Left renal pelvis (tissue), 4 donors: Measurements from ENCODE around the gene SLC33A1. TPM values are rescaled to one million over a fixed set of nuclear protein-coding genes. Genes with fewer than 3 reads are reported as not detected.

Experiments
- DNase-seq, 4 donors: peaks; one replicate each; pipeline ENCODE4 v3.0.0-alpha.2; 2013; ENCODE audit warnings: low read depth in 4 of 4, low spot score in 3 of 4
- polyA plus RNA-seq, 4 donors: library from polyadenylated mRNA; unstranded; fragments of 120-200 nt; gene quantifications; one replicate each; pipeline ENCODE4 v1.2.1, GENCODE V29; 2013; ENCODE audit not compliant: insufficient read length in 4 of 4

The SLC33A1 gene
- polyA plus RNA-seq, 4 donors, result 24.2 to 46.5 (median 38.0) TPM

DNA sequence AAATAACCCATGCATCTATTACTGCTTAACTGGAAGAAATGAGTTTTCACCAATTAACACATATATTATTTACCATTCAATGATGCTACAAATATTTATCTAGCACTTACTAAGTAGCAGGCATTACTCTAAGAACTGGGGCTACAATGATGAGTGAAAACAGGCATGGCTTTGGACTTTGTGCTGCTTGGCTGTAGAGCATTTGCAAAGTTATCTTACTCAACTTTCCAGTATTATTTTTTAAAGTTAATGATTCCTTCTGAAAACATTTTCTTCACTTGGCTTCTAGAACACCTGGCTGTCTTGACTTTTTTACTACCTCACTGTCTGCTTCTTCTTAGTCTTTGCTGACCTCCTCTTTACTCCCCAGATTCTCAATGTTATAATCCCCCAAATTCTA, 49.9 kb downstream of the SLC33A1 start:
- no peak for DNase-seq

DNA sequence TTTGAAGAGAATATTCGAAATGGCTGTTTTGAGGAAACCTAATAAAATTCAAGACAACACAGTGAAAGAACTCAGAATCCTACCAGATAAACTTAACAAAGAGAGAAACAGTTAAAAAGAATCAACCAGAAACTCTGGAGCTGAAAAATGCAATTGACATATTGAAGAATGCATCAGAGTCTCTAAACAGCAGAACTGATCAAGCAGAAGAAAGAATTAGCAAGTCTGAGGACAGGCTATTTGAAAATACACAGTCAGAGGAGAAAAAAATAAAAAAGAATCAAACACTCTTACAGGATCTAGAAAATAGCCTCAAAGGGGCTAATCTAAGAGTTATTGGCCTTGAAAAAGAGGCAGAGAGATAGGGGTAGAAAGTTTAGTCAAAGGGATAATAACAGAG, 61.7 kb downstream of the SLC33A1 start:
- DNase-seq, result no peak

DNA sequence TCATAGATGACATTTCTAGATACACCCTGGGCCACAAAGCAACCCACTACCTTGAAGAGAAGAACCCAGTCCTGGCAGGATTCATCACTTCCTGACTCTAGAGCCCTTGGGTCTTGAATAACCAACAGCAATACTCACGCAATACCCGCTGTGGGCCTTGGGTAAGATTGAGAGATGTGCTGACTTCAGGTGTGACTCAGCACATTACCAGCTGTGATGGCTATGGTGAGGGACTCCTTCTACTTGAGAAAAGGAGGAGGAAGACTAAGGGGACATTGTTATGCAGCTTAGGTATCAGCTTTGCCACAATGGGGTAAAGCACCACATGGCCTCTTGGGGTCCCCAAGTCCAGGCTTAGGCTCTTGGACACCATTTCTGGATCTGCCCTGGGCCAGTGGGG, 63.0 kb downstream of the SLC33A1 start:
- DNase-seq, result no peak

DNA sequence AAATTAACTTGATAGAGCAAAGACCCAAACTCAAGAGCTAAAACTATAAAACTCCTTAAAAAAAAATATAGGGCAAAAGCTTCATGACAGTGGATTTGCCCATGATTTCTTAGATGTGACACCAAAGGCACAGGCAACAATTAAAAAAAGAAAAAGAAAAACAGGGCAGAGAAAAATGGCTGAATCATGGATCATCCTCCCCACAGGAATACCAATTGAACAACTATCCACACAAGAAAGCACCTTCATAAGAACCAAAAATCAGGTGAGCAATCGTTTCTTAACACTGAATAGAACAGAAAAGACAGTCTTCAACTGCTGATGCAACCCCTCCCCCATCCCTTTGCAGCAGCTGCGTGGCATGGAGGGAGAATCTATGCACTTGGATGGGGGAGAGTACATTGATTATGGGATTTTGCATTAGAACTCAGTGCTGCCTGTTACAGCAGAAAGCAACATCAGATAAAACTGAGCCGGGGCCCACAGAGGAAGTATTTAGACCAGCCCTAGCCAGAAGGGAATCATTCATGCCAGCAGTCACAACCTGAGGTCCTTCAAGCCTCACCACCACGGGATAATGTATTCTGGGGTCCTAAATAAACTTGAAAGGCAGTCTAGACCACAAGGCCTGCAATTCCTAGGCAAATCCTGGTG, 63.8 kb downstream of the SLC33A1 start:
- DNase-seq, result no peak

DNA sequence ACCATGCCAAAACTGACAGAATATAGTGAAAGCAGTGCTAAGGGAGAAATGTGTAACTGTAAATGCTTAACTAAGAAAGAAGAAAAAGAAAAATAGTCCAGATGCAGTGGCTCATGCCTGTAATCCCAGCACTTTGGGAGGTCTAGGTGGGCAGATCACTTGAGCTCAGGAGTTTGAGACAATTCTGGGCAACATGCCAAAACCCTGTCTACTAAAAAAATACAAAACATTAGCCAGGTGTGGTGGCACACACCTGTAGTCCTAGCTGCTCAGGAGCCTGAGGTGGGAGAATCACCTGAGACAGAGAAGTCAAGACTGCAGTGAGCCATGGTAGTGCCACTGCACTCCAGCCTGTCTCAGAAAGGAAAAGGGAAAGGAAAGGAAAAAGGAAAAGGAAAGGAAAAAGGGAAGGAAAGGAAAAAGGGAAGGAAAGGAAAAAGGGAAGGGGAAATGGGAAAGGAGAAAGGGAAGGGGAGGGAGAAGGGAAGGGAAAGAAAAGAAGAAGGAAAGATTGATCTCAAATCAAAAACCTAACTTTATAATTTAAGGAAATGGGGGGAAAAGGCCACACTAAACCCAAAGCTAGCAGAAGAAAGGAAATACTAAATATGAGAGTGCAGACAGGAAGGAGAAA, 68.4 kb downstream of the SLC33A1 start:
- no peak for DNase-seq

DNA sequence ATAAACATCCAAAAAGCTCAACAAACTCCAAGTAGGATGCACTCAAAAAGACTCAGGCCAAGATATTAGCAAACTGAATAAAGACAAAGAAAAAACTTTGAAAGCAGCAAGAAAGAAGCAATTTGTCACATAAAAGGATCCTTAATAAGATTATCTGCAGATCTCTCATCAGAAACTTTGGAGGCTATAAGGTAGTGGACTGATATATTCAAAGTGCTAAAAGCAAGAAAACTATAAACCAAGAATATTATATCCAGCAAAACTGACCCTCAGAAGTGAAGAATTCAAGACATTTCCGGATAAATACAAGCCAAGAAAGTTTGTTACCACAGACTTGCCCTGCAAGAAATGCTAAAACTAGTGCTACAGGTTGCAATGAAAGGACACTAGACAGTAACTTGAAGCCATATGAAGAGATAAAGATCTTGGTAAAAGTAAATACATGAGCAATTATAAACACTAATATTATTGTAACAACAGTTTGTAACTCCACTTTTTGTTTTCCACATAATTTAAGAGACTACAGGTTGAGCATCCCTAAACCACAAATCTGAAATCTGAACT, 71.8 kb downstream of the SLC33A1 start:
- DNase-seq, result no peak

DNA sequence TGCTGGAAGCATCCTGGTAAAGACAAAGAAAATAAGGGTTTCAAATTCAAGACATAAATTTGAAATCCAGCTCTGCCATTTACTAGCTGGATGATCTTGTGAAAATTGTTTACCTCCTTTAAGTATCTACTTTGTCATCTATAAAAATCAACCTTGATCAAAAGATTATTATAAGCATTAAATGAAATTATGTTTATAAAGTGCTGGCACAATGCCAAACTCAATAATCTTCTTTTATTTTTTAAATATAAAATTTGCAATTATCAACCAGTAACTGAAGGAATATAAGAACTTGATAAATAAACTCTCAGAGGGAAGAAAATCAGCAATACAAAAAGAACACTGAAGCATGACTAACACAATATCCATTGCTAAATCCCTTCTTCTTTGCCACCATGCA, 73.9 kb downstream of the SLC33A1 start:
- DNase-seq, result no peak

DNA sequence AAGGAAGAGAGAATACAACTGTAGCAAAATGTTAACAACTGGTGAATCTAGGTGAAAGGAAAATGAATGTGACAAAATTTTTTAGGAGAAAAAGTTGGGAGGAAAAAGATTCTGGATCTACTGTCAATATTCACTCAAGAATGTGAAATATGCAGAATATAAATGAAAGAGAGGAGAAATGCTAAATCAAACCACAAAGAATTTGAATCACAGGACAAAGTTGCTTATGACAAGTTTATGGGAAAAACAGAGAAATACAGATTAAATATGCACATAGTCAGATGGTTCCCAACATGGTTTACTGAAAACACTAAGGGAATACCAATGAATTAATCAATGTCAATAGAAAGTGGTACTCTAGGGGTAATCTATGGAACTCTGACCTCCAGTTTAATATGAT, 75.8 kb downstream of the SLC33A1 start:
- no peak for DNase-seq

DNA sequence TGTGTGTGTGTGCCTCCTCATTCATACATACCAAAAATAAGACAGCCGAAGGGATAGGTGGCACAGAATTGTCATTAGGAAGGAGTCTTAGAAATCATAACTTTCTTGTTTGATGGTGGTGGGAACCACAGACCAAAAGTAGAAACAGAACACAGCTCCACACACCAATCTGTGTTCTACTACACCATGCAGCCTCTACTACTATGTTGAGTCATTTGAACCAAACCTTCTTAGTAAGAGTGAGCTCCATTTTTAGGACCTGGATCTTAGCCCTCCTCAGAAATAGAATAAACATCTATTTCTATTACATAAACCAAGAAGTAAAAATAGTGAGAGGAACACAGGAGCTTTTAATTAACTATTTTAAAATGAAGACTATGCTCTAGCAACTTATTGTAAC, 81.4 kb downstream of the SLC33A1 start:
- no peak for DNase-seq

DNA sequence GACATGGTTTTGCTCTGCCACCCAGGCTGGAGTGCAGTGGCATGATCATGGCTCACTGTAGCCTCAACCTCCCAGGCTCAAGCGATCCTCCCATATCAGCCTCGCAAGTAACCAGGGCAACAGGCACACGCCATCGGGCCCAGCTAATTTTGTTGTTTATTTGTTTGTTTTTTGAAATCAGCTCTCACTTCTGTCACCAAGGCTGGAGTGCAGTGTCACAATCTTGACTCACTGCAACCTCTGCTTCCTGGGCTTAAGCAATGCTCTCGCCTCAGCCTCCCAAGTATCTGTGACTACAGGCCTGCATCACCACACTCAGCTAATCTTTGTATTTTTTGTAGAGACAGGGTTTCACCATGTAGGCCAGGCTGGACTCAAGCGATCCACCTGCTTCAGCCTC, 83.1 kb downstream of the SLC33A1 start:
- no peak for DNase-seq

Other genes with a start within 250 kb of the SLC33A1 start
- 10 to 100 TPM in 3 of 4 donors, under 1 TPM in 1; 0.38 to 11.0 (median 10.6) TPM for gene PLCH1, start 109.4 kb downstream of the SLC33A1 start, polyA plus RNA-seq
- 10 to 100 TPM in 3 of 4 donors, 1 to 10 TPM in 1; 6.9 to 11.7 (median 11.1) TPM for gene C3orf33, start 48.1 kb downstream of the SLC33A1 start, polyA plus RNA-seq
- gene GMPS, start 16.2 kb upstream of the SLC33A1 start, polyA plus RNA-seq, result 10 to 100 TPM; 57.9 to 79.1 (median 72.0) TPM